MM.1S (cell line): ENCODE data around the gene AKAP13.

ENCODE experiments used
- EZH2 ChIP-seq: fragments of 300-600 bp; sonication (generic); optimal IDR thresholded peaks from 2 replicates; pipeline ENCODE3; 2017; ENCODE audit warnings: low read depth, mild to moderate bottlenecking, antibody characterized with exemption, low read length, mixed read lengths
- TF ChIP-seq, protein P1 (sequence below): fragments of 300-600 bp; sonication (generic); IDR thresholded peaks from 2 replicates; pipeline ENCODE4 v1.5.1; 2016; ENCODE audit warnings: antibody characterized with exemption, low read length, mixed read lengths

- TF ChIP-seq, protein P1, sequence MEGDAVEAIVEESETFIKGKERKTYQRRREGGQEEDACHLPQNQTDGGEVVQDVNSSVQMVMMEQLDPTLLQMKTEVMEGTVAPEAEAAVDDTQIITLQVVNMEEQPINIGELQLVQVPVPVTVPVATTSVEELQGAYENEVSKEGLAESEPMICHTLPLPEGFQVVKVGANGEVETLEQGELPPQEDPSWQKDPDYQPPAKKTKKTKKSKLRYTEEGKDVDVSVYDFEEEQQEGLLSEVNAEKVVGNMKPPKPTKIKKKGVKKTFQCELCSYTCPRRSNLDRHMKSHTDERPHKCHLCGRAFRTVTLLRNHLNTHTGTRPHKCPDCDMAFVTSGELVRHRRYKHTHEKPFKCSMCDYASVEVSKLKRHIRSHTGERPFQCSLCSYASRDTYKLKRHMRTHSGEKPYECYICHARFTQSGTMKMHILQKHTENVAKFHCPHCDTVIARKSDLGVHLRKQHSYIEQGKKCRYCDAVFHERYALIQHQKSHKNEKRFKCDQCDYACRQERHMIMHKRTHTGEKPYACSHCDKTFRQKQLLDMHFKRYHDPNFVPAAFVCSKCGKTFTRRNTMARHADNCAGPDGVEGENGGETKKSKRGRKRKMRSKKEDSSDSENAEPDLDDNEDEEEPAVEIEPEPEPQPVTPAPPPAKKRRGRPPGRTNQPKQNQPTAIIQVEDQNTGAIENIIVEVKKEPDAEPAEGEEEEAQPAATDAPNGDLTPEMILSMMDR, result no peak
- no peak for TF ChIP-seq EZH2
Observed at GRCh38 chr15:85514413-85514812, 134.0 kb downstream of the AKAP13 start.
